ENCODE results near the gene RABL6. TPM values are rescaled to one million over a fixed set of nuclear protein-coding genes. Genes with fewer than 3 reads are reported as not detected.

Gene RABL6
- total RNA-seq, 1 donor: 49.8 TPM

DNA sequence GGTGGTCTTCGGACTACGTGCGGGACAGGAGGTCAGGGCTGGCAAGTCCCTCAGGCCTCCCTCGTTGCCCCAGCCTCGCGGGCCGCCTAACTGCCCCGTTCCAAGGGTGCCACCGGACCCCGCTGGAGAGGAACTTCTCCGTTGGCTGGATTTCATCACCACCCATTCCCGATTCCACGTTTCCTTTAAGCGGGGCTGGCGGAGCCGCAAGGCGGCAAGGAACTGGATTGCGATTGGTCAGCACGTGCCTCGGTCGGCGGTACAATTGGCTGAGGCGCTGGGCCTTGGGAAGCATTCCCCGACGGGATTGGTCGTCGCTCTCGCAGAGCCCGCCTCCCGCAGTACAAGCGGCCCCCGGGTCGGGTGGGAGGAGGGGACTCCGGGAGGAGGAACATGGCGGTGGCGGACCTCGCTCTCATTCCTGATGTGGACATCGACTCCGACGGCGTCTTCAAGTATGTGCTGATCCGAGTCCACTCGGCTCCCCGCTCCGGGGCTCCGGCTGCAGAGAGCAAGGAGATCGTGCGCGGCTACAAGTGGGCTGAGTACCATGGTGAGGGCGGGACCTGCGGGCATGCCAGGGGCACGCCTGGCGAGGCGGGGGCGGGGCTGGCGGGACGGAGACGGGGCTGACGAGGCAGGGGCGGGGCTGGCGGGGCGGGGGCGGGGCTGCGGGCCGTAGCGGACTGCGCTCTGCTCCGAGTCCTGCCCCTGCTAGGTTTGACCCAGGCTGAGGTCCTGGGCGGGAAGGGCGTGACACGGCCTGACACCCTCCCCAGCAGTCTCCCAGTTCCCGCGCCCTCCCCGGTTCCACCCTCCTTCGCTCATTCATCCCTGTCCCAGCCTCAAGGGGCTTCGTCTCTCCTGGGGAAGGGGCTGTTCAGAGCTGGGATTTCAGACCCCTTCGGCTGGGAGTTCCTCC, 41.6 kb downstream of the RABL6 start, which contains the start of gene PHPT1:
Gene PHPT1, plus strand, starts transcription at position 372 of the 922 bp plus-strand sequence. Its CDS starts 22 bp downstream, at position 394.
- H3K4me3 ChIP-seq (ENCODE audit: low read depth, low read length): peak within 1 kb of the TSS; percentile 99
- TF ChIP-seq CTCF (IDR thresholded peaks at IDR 0.05; ENCODE audit: insufficient read depth, low read length): no peak
- DNase-seq (ENCODE audit: low read depth): peak; percentile 99

GRCh38 chr9:136849960-136850865, 42.5 kb downstream of the RABL6 start:
- H3K4me3 ChIP-seq (ENCODE audit: low read depth, low read length): peak overlapping the region; percentile 87
- no peak for TF ChIP-seq CTCF (IDR thresholded peaks at IDR 0.05; ENCODE audit: insufficient read depth, low read length)
- DNase-seq (ENCODE audit: low read depth): no peak

GRCh38 chr9:136850866-136851775, 43.4 kb downstream of the RABL6 start:
- H3K4me3 ChIP-seq (ENCODE audit: low read depth, low read length): no peak overlapping the region
- no peak for TF ChIP-seq CTCF (IDR thresholded peaks at IDR 0.05; ENCODE audit: insufficient read depth, low read length)
- no peak for DNase-seq (ENCODE audit: low read depth)

DNA sequence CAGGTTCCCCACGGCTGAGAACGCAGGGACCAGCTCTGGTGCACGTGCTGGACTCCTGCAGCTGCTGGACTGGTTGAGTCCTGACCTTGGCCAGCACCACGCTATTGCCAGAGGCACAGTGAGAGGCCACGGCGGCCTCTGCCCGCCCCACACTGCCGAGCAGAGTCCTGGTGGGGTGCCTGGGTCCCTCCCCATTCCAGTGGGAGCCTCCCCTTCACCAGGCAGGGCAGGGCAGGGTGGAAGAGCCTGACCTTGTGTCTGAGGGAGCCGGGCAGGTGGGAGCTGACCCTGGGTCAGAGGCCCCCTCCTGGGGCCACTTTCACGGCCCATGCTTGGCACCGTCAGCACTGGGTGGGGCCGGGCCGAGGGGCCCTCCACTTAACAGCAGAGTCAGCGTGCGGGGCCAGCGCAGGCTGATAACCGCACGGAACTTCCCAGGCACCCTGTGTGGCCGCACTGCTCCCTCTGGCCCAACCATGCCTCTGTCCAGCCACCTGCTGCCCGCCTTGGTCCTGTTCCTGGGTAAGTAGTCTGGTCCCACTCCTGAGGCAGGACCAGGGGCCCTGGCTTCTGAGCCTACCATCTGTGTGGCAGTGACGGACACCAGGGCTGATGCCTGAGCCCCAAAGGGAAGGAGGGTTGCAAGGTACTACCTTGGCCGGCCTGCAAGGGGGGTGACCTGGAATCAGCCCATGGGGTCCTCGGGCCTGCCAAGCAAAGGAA, 44.4 kb downstream of the RABL6 start, which contains the start of gene MAMDC4:
Gene MAMDC4, plus strand, starts transcription at position 406 of the 723 bp plus-strand sequence. Its CDS starts 71 bp downstream, at position 477.
- no peak for DNase-seq (ENCODE audit: low read depth)
- TF ChIP-seq CTCF (IDR thresholded peaks at IDR 0.05; ENCODE audit: insufficient read depth, low read length): no peak
- no peak within 1 kb of the TSS for H3K4me3 ChIP-seq (ENCODE audit: low read depth, low read length)

- no peak overlapping the region for H3K4me3 ChIP-seq (ENCODE audit: low read depth, low read length)
- DNase-seq (ENCODE audit: low read depth): no peak
- TF ChIP-seq CTCF (IDR thresholded peaks at IDR 0.05; ENCODE audit: insufficient read depth, low read length): no peak
Observed at GRCh38 chr9:136852664-136853595, 45.2 kb downstream of the RABL6 start.

Data from fibroblast of the aortic adventitia (primary cell).